PFSK-1 (cell line): ENCODE results near the gene ZNF625. TPM values are rescaled to one million over a fixed set of nuclear protein-coding genes. Genes with fewer than 3 reads are reported as not detected.

Source experiments
- FOXP2 ChIP-seq: optimal IDR thresholded peaks from 2 replicates; pipeline ENCODE3; 2011; ENCODE audit warnings: borderline replicate concordance, control low read depth, inconsistent platforms; ENCODE audit not compliant: insufficient read depth; ENCODE audit errors: extremely low read length, extremely low read depth
- POLR2AphosphoS5 ChIP-seq: IDR thresholded peaks from 2 replicates; pipeline ENCODE4 v1.6.1; 2012; ENCODE audit warnings: low read depth, mild to moderate bottlenecking, control low read depth, low read length, moderate library complexity
- REST ChIP-seq, 2 experiments: IDR thresholded peaks; 2 replicates each; pipeline versions ENCODE4 v1.6.1 to v1.8.0; 2011 to 2012; ENCODE audit warnings: low read depth in 2 of 2, low read length in 2 of 2, control low read depth in 1 of 2, inconsistent platforms in 1 of 2, mild to moderate bottlenecking in 1 of 2, moderate library complexity in 1 of 2; ENCODE audit not compliant: insufficient read depth in 1 of 2
- SIN3A ChIP-seq: IDR thresholded peaks from 2 replicates; pipeline ENCODE4 v1.6.1; 2012; ENCODE audit warnings: mild to moderate bottlenecking, low read length, moderate library complexity, borderline replicate concordance; ENCODE audit not compliant: insufficient read depth
- TAF1 ChIP-seq: IDR thresholded peaks from 2 replicates; pipeline ENCODE4 v1.6.1; 2012; ENCODE audit warnings: low read length, control low read depth, borderline replicate concordance; ENCODE audit not compliant: insufficient read depth
- polyA plus RNA-seq: library from polyadenylated mRNA; unstranded; fragments of >200 nt; gene quantifications from one replicate; pipeline ENCODE4 v1.2.1, GENCODE V29; 2012; ENCODE audit warnings: low read depth, missing spikeins; ENCODE audit not compliant: insufficient read length

ZNF625 gene
- 1.1 TPM for polyA plus RNA-seq

GRCh38 chr19:12156223-12157058 lies at the start of gene ZNF625:
Gene ZNF625, minus strand, starts transcription at chr19:12156734. Its CDS starts 176 bp downstream, at chr19:12156558.
- TF ChIP-seq REST (IDR thresholded peaks at IDR 0.05; ENCODE audit: insufficient read depth in 1 of 2, low read depth in 2 of 2, low read length in 2 of 2): 0 out of 4 replicates have a peak, but pooled peaks of 1 of the 2 experiments have one; percentile 27
- TF ChIP-seq POLR2AphosphoS5: peak; percentile 89
- TF ChIP-seq SIN3A: 0 out of 2 replicates have a peak, but pooled peaks have one; percentile 53
- TF ChIP-seq FOXP2: no peak
- peak; percentile 93 for TF ChIP-seq TAF1

GRCh38 chr19:12205296-12205695 lies 48.8 kb upstream of the ZNF625 start:
- TF ChIP-seq SIN3A (no peak), TAF1 (no peak), POLR2AphosphoS5 (no peak), REST (IDR thresholded peaks at IDR 0.05; ENCODE audit: insufficient read depth in 1 of 2, low read depth in 2 of 2, low read length in 2 of 2) (no peak), FOXP2 (no peak)

DNA sequence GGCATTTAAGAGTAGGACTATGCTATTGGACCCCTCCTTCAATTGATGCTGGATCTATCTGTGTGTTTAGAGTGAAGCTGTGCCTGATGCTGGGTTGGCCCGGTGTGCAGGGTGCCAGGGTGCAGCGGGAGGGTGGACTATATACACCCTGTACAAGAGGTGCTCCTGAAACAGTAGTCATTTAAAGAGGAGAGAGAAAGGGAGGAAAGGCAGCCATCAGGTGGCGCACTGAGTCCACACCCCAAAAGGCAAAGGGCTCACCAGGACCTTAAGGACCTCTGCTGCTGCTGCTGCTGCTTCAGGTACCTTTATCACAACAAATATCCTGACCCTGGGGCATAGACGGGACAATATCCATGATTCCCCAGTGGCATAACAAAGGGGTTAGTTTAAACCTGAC lies 45.7 kb upstream of the ZNF625 start:
- TF ChIP-seq SIN3A (no peak), TAF1 (no peak), REST (IDR thresholded peaks at IDR 0.05; ENCODE audit: insufficient read depth in 1 of 2, low read depth in 2 of 2, low read length in 2 of 2) (no peak), POLR2AphosphoS5 (no peak), FOXP2 (no peak)

DNA sequence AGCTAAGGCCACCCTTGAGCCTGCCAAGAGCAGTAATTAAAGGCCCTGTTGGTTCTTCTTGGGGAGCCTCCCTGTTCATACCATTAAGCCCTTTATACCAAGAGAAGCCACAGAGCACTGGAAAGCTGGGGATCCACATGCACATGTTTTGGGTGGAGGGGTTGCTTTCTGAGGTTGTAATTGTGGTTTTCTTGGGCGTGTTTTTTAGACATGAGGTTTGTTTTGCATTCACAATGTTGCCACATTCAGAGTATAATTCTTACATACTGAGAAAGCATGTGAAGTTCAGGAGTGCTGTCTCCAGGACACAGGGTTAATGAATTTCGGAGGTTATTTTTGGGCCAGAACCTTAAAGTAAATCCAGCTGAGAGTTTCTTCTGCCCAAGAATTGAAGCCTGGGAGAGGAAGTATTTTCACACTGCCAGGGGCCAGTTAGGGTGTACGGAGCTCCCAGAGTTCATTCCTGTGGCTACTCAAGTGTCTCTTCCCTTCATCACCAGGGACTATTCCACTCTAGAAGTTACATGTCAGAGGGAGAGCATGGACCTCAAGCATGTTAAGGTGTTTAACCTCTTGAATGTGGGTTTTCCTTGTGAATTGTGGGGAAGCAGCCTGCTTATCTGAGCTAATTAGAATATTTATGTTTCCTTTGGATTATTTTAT lies 43.4 kb upstream of the ZNF625 start:
- no peak for TF ChIP-seq TAF1
- TF ChIP-seq SIN3A: no peak
- TF ChIP-seq FOXP2: no peak
- TF ChIP-seq REST (IDR thresholded peaks at IDR 0.05; ENCODE audit: insufficient read depth in 1 of 2, low read depth in 2 of 2, low read length in 2 of 2): no peak
- TF ChIP-seq POLR2AphosphoS5: no peak
